ENCODE data around the gene ZNF385C. TPM values are rescaled to one million over a fixed set of nuclear protein-coding genes. Genes with fewer than 3 reads are reported as not detected.

The ZNF385C gene
- total and polyA plus RNA-seq, 2 of the 13 experiments (the other 11 are each of a cell fraction or from before 2014, with no cell fraction given) = 2.3 to 6.1 TPM

DNA sequence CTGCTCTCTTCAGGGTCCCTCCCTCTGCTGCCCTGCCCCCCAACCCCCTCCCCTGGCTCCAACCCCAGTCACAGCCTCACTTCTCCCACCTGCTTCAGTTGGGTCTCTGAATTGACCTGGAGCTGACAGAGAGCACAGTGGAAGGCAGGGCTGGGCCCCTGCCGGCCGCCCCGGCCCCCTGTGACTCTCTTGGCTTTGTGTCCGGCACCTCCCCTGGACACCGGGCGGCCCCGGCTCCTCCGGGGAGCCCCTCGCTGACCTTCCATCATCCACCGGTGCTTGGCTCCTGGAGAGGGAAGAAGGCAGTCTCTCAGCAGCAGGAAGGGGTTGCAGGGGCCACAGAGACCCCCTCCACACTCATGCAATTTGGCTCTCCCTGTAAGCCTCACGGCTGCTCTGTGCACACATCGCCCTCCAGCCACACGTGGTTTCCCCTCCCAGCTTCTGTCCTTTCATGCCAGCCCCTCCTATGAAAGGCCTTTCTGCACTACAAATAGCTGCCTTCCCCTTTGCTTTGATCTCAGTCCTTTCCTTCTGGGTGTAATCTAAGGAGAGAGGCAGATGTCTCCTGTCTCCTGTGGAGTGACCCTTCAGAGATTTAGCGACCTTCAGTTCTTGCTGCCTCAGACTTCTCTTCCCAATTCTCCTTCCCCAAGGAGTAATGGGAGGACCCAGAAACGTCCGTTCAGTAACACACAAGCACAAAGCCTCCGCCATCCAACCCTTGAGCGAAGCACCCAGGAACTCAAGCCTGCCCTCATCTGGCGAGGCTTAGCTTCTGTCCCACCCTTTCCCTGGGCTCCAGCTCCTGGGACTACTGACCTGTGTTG is 70.1 kb downstream of the ZNF385C start (continued):
- TF ChIP-seq, protein P1, sequence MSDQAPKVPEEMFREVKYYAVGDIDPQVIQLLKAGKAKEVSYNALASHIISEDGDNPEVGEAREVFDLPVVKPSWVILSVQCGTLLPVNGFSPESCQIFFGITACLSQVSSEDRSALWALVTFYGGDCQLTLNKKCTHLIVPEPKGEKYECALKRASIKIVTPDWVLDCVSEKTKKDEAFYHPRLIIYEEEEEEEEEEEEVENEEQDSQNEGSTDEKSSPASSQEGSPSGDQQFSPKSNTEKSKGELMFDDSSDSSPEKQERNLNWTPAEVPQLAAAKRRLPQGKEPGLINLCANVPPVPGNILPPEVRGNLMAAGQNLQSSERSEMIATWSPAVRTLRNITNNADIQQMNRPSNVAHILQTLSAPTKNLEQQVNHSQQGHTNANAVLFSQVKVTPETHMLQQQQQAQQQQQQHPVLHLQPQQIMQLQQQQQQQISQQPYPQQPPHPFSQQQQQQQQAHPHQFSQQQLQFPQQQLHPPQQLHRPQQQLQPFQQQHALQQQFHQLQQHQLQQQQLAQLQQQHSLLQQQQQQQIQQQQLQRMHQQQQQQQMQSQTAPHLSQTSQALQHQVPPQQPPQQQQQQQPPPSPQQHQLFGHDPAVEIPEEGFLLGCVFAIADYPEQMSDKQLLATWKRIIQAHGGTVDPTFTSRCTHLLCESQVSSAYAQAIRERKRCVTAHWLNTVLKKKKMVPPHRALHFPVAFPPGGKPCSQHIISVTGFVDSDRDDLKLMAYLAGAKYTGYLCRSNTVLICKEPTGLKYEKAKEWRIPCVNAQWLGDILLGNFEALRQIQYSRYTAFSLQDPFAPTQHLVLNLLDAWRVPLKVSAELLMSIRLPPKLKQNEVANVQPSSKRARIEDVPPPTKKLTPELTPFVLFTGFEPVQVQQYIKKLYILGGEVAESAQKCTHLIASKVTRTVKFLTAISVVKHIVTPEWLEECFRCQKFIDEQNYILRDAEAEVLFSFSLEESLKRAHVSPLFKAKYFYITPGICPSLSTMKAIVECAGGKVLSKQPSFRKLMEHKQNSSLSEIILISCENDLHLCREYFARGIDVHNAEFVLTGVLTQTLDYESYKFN (CRISPR knock-in tag; conservative IDR thresholded peaks at IDR 0.05) = no peak
- TF ChIP-seq, protein P2, sequence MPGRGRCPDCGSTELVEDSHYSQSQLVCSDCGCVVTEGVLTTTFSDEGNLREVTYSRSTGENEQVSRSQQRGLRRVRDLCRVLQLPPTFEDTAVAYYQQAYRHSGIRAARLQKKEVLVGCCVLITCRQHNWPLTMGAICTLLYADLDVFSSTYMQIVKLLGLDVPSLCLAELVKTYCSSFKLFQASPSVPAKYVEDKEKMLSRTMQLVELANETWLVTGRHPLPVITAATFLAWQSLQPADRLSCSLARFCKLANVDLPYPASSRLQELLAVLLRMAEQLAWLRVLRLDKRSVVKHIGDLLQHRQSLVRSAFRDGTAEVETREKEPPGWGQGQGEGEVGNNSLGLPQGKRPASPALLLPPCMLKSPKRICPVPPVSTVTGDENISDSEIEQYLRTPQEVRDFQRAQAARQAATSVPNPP (CRISPR knock-in tag; IDR thresholded peaks at IDR 0.05) = no peak
- no peak for TF ChIP-seq NR2C2 (CRISPR knock-in tag; IDR thresholded peaks at IDR 0.05; ENCODE audit: borderline replicate concordance)
- TF ChIP-seq ZMYM3 (CRISPR knock-in tag; IDR thresholded peaks at IDR 0.05) = peak; percentile 49; the same call in 1 of the 2 replicates
- TF ChIP-seq, protein P3, sequence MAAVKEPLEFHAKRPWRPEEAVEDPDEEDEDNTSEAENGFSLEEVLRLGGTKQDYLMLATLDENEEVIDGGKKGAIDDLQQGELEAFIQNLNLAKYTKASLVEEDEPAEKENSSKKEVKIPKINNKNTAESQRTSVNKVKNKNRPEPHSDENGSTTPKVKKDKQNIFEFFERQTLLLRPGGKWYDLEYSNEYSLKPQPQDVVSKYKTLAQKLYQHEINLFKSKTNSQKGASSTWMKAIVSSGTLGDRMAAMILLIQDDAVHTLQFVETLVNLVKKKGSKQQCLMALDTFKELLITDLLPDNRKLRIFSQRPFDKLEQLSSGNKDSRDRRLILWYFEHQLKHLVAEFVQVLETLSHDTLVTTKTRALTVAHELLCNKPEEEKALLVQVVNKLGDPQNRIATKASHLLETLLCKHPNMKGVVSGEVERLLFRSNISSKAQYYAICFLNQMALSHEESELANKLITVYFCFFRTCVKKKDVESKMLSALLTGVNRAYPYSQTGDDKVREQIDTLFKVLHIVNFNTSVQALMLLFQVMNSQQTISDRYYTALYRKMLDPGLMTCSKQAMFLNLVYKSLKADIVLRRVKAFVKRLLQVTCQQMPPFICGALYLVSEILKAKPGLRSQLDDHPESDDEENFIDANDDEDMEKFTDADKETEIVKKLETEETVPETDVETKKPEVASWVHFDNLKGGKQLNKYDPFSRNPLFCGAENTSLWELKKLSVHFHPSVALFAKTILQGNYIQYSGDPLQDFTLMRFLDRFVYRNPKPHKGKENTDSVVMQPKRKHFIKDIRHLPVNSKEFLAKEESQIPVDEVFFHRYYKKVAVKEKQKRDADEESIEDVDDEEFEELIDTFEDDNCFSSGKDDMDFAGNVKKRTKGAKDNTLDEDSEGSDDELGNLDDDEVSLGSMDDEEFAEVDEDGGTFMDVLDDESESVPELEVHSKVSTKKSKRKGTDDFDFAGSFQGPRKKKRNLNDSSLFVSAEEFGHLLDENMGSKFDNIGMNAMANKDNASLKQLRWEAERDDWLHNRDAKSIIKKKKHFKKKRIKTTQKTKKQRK (IDR thresholded peaks at IDR 0.05; ENCODE audit: low read length) = no peak
- TF ChIP-seq, protein P4, sequence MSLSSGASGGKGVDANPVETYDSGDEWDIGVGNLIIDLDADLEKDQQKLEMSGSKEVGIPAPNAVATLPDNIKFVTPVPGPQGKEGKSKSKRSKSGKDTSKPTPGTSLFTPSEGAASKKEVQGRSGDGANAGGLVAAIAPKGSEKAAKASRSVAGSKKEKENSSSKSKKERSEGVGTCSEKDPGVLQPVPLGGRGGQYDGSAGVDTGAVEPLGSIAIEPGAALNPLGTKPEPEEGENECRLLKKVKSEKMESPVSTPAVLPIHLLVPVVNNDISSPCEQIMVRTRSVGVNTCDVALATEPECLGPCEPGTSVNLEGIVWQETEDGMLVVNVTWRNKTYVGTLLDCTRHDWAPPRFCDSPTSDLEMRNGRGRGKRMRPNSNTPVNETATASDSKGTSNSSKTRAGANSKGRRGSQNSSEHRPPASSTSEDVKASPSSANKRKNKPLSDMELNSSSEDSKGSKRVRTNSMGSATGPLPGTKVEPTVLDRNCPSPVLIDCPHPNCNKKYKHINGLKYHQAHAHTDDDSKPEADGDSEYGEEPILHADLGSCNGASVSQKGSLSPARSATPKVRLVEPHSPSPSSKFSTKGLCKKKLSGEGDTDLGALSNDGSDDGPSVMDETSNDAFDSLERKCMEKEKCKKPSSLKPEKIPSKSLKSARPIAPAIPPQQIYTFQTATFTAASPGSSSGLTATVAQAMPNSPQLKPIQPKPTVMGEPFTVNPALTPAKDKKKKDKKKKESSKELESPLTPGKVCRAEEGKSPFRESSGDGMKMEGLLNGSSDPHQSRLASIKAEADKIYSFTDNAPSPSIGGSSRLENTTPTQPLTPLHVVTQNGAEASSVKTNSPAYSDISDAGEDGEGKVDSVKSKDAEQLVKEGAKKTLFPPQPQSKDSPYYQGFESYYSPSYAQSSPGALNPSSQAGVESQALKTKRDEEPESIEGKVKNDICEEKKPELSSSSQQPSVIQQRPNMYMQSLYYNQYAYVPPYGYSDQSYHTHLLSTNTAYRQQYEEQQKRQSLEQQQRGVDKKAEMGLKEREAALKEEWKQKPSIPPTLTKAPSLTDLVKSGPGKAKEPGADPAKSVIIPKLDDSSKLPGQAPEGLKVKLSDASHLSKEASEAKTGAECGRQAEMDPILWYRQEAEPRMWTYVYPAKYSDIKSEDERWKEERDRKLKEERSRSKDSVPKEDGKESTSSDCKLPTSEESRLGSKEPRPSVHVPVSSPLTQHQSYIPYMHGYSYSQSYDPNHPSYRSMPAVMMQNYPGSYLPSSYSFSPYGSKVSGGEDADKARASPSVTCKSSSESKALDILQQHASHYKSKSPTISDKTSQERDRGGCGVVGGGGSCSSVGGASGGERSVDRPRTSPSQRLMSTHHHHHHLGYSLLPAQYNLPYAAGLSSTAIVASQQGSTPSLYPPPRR (CRISPR knock-in tag; IDR thresholded peaks at IDR 0.05; ENCODE audit: borderline replicate concordance) = no peak
- no peak for TF ChIP-seq PCBP2 (optimal IDR thresholded peaks at IDR 0.05; ENCODE audit: low read depth, low read length, poor library complexity, severe bottlenecking)
- TF ChIP-seq, protein P5, sequence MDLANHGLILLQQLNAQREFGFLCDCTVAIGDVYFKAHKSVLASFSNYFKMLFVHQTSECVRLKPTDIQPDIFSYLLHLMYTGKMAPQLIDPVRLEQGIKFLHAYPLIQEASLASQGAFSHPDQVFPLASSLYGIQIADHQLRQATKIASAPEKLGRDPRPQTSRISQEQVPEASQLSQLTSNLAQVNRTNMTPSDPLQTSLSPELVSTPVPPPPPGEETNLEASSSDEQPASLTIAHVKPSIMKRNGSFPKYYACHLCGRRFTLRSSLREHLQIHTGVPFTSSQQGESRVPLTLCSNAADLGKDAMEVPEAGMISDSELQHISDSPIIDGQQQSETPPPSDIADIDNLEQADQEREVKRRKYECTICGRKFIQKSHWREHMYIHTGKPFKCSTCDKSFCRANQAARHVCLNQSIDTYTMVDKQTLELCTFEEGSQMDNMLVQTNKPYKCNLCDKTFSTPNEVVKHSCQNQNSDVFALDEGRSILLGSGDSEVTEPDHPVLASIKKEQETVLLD (CRISPR knock-in tag; IDR thresholded peaks at IDR 0.05; ENCODE audit: low read depth) = no peak
- TF ChIP-seq, protein P6, sequence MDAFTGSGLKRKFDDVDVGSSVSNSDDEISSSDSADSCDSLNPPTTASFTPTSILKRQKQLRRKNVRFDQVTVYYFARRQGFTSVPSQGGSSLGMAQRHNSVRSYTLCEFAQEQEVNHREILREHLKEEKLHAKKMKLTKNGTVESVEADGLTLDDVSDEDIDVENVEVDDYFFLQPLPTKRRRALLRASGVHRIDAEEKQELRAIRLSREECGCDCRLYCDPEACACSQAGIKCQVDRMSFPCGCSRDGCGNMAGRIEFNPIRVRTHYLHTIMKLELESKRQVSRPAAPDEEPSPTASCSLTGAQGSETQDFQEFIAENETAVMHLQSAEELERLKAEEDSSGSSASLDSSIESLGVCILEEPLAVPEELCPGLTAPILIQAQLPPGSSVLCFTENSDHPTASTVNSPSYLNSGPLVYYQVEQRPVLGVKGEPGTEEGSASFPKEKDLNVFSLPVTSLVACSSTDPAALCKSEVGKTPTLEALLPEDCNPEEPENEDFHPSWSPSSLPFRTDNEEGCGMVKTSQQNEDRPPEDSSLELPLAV (CRISPR knock-in tag; conservative IDR thresholded peaks at IDR 0.05; ENCODE audit: low read depth) = no peak
- TF ChIP-seq FOSL2 (CRISPR knock-in tag; IDR thresholded peaks at IDR 0.05) = no peak
